ENCODE results near the gene IL4I1. TPM values are rescaled to one million over a fixed set of nuclear protein-coding genes. Genes with fewer than 3 reads are reported as not detected.
"Not testable (repeated sequence)": the region's sequence is repeated elsewhere in the genome, so short reads cannot be mapped to it uniquely, and the experiment has no call there.

IL4I1 gene
- total RNA-seq, 3 donors from 2014 or later, result 0.48 to 2.2 (median 0.66) TPM

- TF ChIP-seq CTCF (IDR thresholded peaks at IDR 0.05) (no peak), POLR2AphosphoS5 (IDR thresholded peaks at IDR 0.05) (peak in 1 of 3 donors; percentile 21)
- peaks cover 4 to 11% of the 10 kb centered on the region in 2 donors for H3K4me1 ChIP-seq
- no peaks in the 10 kb centered on the region for H3K36me3 ChIP-seq
- peak within 1 kb of the TSS; percentile 93 to 97 (median 94) for H3K4me3 ChIP-seq
- peak; percentile 77 to 87 for DNase-seq (ENCODE audit: low spot score in 2 of 2)
- H3K27ac ChIP-seq, result peak within 1 kb of the TSS; percentile 89 to 97
- intact Hi-C loops (cut with DNase I; ENCODE audit: low total_unique reads), result no loop called here
- H3K9me3 ChIP-seq, result no peaks in the 10 kb centered on the region
- no peaks in the 10 kb centered on the region for H3K27me3 ChIP-seq
These were observed 32.5 kb upstream of the IL4I1 start, which contains the start of the genes ATF5 and NUP62 for GRCh38 chr19:49929121-49929610. TSS of gene ATF5 (plus strand) at chr19:49929205. CDS start at chr19:49930851, 1,646 bp downstream. TSS of gene NUP62 (minus strand) at chr19:49929504. CDS start at chr19:49909807, 19,697 bp downstream.

DNA sequence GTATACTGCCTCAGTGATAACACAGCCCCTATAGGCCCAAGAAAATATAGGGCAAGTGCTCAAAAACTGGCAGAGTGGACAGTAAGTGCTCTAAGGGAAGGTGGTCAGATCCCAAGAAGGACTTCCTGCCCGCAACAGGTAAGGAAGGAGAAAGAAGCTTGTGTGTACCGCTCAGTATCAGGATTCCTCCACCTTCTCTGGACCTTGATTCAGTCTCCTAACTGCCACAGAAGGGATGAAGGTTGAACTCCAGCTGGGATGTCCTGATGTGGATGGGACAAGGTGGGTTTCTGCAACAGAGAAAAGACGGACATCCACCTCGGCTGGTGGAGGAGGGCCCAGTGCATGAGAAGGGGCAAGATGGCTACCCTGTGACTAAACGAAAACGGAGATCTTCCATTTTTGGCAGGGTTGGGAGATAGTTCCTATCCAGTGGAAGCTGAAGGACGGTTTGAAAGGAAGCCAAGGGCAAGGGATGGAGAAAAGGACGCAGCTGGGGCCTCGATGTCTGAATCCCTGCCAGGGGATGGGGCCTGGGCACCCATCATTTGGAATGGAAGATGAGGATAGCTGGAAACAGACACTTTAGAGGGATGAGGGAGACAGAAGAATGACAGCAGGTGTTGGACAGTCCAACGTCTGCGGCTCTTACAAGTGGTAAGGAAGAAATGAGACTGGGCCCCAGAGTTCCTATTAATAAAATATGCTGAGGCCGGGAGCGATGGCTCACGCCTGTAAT lies 31.0 kb upstream of the IL4I1 start:
- Histone ChIP-seq H3K4me3 (peak overlapping the region in 1 of 3 donors; percentile 94), H3K27me3 (no peaks in the 10 kb centered on the region), H3K4me1 (peaks cover 4 to 11% of the 10 kb centered on the region in 2 donors), H3K9me3 (no peaks in the 10 kb centered on the region), H3K36me3 (no peaks in the 10 kb centered on the region), H3K27ac (no peak overlapping the region)
- intact Hi-C loops (cut with DNase I; ENCODE audit: low total_unique reads), result no loop called here
- TF ChIP-seq POLR2A (IDR thresholded peaks at IDR 0.05) (no peak), CTCF (IDR thresholded peaks at IDR 0.05) (no peak), POLR2AphosphoS5 (IDR thresholded peaks at IDR 0.05) (no peak)
- no peak for DNase-seq (ENCODE audit: low spot score in 2 of 2)

- Histone ChIP-seq H3K27ac (no peak overlapping the region), H3K27me3 (no peaks in the 10 kb centered on the region), H3K36me3 (no peaks in the 10 kb centered on the region), H3K4me1 (peaks cover 4 to 11% of the 10 kb centered on the region in 2 donors), H3K9me3 (no peaks in the 10 kb centered on the region), H3K4me3 (no peak overlapping the region)
- TF ChIP-seq POLR2AphosphoS5 (IDR thresholded peaks at IDR 0.05) (no peak), POLR2A (IDR thresholded peaks at IDR 0.05) (no peak), CTCF (IDR thresholded peaks at IDR 0.05) (no peak)
- no peak for DNase-seq (ENCODE audit: low spot score in 2 of 2)
- intact Hi-C loops (cut with DNase I; ENCODE audit: low total_unique reads), result no loop called here
These were observed 29.8 kb upstream of the IL4I1 start for GRCh38 chr19:49926515-49926914.

DNA sequence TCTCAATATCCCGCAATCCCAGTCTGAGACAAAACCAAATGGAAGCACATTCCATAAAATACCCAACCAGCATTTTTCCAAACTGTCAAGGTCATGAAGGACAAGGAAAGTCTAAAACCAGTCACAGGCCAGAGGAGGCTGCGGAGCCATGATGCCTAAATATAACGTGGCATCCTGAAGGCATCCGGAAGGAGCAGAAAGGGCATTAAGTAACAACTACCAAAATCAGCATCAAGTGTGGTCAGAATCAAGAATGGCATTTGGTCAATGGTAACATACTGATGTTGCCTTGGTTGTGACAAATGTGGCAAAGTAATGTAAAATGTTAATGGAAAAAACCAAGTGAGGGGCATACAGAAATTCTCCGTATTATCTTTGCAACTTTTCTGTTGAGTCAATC lies 28.8 kb upstream of the IL4I1 start:
- no peaks in the 10 kb centered on the region for H3K27me3 ChIP-seq

GRCh38 chr19:49924881-49925210 lies 28.2 kb upstream of the IL4I1 start:
- peaks cover 4 to 11% of the 10 kb centered on the region in 2 donors for H3K4me1 ChIP-seq
- H3K9me3 ChIP-seq; H3K4me3 ChIP-seq; DNase-seq (ENCODE audit: low spot score in 2 of 2); H3K27me3 ChIP-seq; H3K36me3 ChIP-seq; H3K27ac ChIP-seq; intact Hi-C loops (cut with DNase I; ENCODE audit: low total_unique reads): not testable (repeated sequence)

More for the DNA sequence above, 28.8 kb upstream of the IL4I1 start:
- peaks cover 4 to 11% of the 10 kb centered on the region in 2 donors for H3K4me1 ChIP-seq
- no peaks in the 10 kb centered on the region for H3K36me3 ChIP-seq
- no peaks in the 10 kb centered on the region for H3K9me3 ChIP-seq
- H3K27ac ChIP-seq, result no peak overlapping the region
- intact Hi-C loops (cut with DNase I; ENCODE audit: low total_unique reads), result no loop called here
- DNase-seq (ENCODE audit: low spot score in 2 of 2), result no peak
- TF ChIP-seq CTCF (IDR thresholded peaks at IDR 0.05), result no peak
- no peak for TF ChIP-seq POLR2A (IDR thresholded peaks at IDR 0.05)
- no peak for TF ChIP-seq POLR2AphosphoS5 (IDR thresholded peaks at IDR 0.05)
- no peak overlapping the region for H3K4me3 ChIP-seq
